ENCODE results near the gene SKOR2.

SKOR2 gene

GRCh38 chr18:47260120-47260923, 8.9 kb upstream of the SKOR2 start:
- DNase-seq (ENCODE audit: low read depth, low spot score), result no peak

GRCh38 chr18:47254341-47254939, 3.0 kb upstream of the SKOR2 start:
- no peak for DNase-seq (ENCODE audit: low read depth, low spot score)

GRCh38 chr18:47253101-47253654, 1.7 kb upstream of the SKOR2 start:
- no peak for DNase-seq (ENCODE audit: low read depth, low spot score)

DNA sequence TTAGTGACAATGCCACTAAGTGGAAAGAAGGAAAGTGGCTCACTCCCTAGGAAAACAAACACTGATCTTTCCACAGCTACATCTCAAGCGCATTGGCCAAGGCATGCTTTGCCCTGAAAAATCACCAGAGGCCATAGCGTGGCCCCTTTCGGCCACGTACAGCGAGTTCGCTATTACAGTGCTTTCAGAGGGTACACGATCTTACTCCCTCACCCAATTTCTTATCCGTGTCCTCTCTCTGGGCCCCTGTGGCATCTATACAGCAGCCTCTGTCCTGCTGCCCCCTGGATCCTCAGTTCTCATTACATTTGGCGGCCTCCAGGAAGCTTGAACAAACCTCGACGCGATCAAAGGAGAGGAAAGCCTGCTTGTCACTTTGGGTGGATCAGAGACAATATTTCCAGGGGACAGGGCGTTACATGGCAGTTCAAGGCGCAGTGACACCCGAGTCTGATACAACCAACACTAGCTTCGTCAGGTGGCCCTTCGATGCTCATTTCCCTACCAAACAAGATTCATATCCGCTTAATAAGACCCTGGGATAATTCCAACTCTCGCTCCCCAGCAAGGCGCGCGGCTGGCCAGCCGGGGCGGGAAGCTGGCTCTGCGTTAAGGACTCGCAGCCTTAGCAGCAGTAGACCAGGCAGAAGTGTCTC, 941 bp downstream of the SKOR2 start:
- no peak for DNase-seq (ENCODE audit: low read depth, low spot score)

GRCh38 chr18:47249314-47249981, 2.0 kb downstream of the SKOR2 start:
- DNase-seq (ENCODE audit: low read depth, low spot score), result no peak

DNA sequence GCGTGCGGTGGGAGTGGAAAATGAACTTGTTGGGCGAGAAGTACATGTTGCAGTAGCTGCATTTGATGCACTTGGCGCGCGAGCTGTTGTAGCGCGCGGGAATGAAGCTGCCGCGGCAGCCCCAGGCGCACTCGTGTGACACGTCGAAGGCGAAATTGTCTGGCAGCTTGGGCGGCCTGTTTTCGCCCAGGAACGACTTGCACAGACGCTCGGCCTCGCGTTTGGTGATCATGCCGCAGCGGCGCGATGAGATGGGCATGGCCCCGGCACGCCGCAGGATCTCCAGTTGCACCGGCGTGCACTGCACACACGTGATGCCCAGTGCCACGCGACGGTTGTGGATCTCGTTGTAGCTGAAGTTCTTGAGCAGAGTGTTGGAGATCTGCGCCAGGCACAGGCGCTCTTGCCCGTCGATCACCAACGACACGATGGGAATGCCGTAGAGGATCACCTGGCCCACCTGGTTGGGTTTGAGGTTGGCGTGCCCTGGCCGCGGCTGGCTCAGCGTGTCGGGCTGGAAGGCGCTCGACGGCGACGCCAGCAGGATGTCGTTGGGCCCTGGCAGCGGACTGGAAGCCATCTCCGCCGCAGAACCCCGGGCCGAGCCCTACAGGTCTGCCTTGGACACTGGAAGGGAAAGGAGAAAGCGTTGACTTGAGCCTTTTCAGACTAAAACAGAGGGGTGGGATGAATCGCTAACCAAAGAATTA, 2.7 kb downstream of the SKOR2 start:
- no peak for DNase-seq (ENCODE audit: low read depth, low spot score)

DNA sequence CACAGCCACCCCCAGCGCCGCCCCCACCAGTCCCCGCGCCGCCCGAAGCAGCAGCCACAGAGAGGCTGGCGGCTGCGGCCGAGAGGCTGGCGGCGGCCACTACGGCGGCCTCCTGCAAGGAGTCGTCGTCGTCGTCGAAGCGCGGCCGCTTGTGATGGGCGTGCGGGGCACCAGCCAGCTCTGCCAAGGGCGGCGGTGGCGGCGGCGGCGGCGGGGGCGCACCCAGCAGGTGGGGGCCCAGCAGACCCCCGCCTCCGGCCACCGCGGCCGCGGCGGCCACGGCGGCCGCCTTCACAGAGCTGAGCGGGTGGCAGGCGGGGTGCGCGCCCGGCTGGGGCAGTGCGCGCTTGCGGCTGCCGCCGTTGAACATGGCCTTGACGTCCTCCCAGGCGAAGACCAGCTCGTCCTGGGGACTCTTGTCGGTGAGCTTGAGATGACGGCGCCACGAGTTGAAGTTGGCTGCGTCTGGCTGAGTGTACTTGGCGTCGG, 3.3 kb downstream of the SKOR2 start:
- DNase-seq (ENCODE audit: low read depth, low spot score), result no peak

- DNase-seq (ENCODE audit: low read depth, low spot score), result no peak
Measured at GRCh38 chr18:47247416-47248114, 3.9 kb downstream of the SKOR2 start.

- no peak for DNase-seq (ENCODE audit: low read depth, low spot score)
Measured at GRCh38 chr18:47247036-47247415, 4.4 kb downstream of the SKOR2 start.

GRCh38 chr18:47246027-47246971, 5.2 kb downstream of the SKOR2 start:
- no peak for DNase-seq (ENCODE audit: low read depth, low spot score)

GRCh38 chr18:47244086-47244485, 7.4 kb downstream of the SKOR2 start:
- DNase-seq (ENCODE audit: low read depth, low spot score), result no peak

- DNase-seq (ENCODE audit: low read depth, low spot score), result no peak
Measured at GRCh38 chr18:47235096-47235495, 16.4 kb downstream of the SKOR2 start.

GRCh38 chr18:47226660-47227059, 24.8 kb downstream of the SKOR2 start:
- no peak for DNase-seq (ENCODE audit: low read depth, low spot score)

DNA sequence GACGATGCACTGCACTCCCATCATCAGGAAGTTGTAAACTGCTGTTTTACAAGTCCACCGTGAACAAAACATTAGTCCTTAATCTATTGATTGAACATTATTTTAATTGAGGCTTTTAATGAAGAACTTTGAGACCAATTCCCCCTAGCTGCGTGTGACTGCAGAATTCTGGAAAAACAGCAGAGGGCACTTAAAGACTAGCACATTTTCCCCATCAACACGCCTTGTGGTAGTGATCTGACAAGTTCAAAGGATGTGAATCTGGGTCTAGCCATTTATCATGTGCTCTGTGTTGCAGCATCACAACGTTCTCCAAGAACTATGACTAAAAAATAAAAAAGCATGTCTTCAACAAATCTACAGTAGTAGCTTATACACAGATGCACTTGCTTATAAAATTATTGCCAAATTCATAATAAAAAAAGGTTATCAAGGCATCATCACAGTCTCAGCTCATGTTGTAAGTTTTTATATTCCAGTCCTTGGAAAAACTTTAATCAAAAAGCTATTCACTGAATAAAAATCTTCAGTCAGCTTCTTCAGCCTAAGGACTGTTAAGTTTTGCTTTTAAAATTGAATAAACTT, 35.8 kb downstream of the SKOR2 start:
- no peak for DNase-seq (ENCODE audit: low read depth, low spot score)

- no peak for DNase-seq (ENCODE audit: low read depth, low spot score)
Measured at GRCh38 chr18:47209171-47209570, 42.3 kb downstream of the SKOR2 start.

DNA sequence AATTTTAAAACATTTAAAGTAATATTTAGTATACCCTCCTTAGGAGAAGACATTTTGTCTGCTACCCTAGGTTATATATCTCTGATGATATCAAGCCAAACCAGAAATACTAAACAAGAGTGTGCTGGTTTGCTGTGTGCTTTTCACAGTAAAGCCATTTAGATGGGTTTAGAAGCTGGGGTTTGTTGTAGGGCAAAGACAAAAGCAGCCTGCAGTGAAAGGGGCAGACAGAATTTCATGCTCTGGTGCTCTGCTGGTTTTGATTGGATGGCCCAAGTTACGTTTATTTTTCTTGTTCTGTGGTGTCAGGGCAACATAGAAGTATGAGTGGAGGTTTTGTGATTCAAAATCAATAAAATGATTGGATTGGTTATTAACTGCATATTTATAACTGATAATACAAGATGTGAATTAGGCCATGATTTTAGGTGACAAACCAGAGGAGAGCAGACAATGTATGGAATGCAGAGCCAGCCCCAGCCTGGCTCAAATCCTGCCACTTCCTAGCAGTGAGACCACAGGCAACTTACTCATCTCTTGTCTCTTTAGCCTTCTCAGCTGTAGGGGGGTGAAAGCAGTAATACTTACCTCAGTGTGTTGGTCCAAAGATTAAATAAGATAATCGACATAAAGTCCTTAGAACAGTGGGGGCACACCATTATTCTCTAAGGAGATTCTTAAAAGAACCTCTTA, 44.4 kb downstream of the SKOR2 start:
- no peak for DNase-seq (ENCODE audit: low read depth, low spot score)

DNA sequence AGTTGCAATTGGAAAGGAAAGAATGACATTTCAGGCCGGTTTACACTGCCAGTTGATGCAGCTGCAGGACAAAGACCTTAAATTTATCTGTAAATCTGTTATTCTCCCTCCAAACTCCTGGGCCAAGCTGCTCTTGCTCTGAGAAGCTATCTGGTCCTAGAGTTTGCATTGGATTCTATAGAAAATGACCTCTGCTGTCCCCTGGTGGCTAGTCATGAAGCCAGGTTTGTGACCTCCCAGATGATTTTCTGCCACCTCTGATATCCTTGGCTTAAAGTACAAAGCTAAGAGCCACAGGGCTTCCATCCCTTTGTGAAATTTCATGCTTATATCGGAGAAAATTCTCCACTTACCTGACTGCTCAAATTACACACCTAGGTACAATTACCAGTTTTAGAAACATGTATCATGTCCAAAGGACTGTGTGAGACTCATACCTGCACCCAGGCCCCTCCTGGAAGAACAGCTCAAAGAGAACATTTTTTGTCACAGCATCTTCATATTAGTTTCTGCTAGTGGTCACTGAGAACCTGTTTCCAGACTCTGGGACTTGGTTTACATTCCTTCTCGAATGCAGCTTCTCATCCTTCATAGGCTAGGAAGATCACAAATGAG, 46.4 kb downstream of the SKOR2 start:
- no peak for DNase-seq (ENCODE audit: low read depth, low spot score)
